ENCODE results near the gene DGKB. TPM values are rescaled to one million over a fixed set of nuclear protein-coding genes. Genes with fewer than 3 reads are reported as not detected.

The DGKB gene
- total RNA-seq, 1 donor from 2014 or later = 0.32 TPM

DNA sequence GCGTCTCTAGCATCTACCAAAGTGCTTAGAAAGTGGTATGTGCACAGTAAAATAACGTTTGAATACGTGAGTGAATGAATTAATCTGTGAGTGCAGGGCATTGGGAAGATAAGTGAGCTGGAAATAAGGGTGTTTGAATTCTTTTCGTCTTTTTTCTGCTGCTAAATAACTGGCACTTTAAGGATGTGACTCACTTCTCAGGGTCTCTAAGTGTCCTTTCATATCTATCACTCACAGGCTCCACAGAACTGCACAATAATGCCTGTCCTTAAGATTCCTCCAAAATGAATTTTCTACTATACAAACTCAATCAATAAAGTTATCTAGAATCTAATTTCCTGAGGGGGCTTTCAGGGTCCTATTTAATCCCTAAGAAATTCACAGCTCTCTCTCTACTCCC, 3.2 kb upstream of the DGKB start:
- no peaks in the 10 kb centered on the region for H3K9me3 Mint-ChIP-seq (ENCODE audit: unreplicated experiment)

DNA sequence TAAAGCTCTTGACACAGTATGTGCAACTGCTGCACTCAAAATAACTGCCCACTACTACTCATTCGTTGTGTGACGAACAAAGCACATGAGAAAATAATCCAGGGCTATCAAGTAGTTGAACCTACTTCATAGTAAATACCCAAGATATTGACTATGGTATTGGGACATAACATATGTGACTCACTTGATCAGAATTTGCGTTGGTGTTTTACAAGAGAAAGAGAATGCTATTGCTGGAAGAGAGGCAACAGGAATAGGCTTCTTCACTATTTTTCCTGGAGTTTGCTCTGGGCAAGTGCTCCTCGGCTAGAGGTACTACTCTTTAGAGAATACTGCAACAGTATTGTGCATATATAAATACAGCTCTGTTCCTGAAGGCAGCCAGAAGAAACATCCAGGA, 2.5 kb downstream of the DGKB start:
- no peak for DNase-seq (ENCODE audit: extremely low spot score, unreplicated experiment)
- no peaks in the 10 kb centered on the region for H3K4me1 Mint-ChIP-seq (ENCODE audit: unreplicated experiment)

More for the DNA sequence above, 3.2 kb upstream of the DGKB start:
- H3K4me3 Mint-ChIP-seq (ENCODE audit: unreplicated experiment) = no peak overlapping the region
- no peak overlapping the region for H3K27ac Mint-ChIP-seq (ENCODE audit: unreplicated experiment)
- H3K27me3 Mint-ChIP-seq (ENCODE audit: unreplicated experiment) = no peaks in the 10 kb centered on the region
- H3K4me1 Mint-ChIP-seq (ENCODE audit: unreplicated experiment) = no peaks in the 10 kb centered on the region
- TF ChIP-seq, protein P1, sequence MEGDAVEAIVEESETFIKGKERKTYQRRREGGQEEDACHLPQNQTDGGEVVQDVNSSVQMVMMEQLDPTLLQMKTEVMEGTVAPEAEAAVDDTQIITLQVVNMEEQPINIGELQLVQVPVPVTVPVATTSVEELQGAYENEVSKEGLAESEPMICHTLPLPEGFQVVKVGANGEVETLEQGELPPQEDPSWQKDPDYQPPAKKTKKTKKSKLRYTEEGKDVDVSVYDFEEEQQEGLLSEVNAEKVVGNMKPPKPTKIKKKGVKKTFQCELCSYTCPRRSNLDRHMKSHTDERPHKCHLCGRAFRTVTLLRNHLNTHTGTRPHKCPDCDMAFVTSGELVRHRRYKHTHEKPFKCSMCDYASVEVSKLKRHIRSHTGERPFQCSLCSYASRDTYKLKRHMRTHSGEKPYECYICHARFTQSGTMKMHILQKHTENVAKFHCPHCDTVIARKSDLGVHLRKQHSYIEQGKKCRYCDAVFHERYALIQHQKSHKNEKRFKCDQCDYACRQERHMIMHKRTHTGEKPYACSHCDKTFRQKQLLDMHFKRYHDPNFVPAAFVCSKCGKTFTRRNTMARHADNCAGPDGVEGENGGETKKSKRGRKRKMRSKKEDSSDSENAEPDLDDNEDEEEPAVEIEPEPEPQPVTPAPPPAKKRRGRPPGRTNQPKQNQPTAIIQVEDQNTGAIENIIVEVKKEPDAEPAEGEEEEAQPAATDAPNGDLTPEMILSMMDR (IDR thresholded peaks at IDR 0.05) = no peak
- no peak for DNase-seq (ENCODE audit: extremely low spot score, unreplicated experiment)
- H3K36me3 Mint-ChIP-seq (ENCODE audit: unreplicated experiment) = no peaks in the 10 kb centered on the region

DNA sequence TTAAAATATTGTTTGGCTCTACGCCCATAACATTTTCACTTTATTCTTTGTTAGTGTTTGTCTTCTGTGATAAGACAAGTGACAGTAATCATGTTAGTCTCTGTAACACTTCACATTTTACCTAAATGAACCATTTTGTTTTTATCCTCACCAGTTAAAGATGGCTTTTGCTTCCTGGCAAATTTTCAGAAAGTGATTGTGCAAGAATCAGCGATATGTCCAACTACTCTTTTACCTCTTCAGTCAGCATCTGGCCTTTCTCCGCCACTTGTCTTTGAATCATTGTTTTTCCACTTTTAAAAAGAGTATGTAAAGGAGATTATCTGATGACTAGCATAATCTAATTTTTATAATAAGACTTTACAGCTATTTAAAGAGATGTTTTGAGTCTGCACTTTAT, 3.5 kb downstream of the DGKB start:
- no peak overlapping the region for H3K27ac Mint-ChIP-seq (ENCODE audit: unreplicated experiment)
- DNase-seq (ENCODE audit: extremely low spot score, unreplicated experiment) = no peak
- no peaks in the 10 kb centered on the region for H3K9me3 Mint-ChIP-seq (ENCODE audit: unreplicated experiment)

More for the DNA sequence above, 2.5 kb downstream of the DGKB start:
- H3K36me3 Mint-ChIP-seq (ENCODE audit: unreplicated experiment) = no peaks in the 10 kb centered on the region
- no peak overlapping the region for H3K27ac Mint-ChIP-seq (ENCODE audit: unreplicated experiment)
- H3K27me3 Mint-ChIP-seq (ENCODE audit: unreplicated experiment) = no peaks in the 10 kb centered on the region
- TF ChIP-seq, protein P1 (IDR thresholded peaks at IDR 0.05) = no peak
- H3K9me3 Mint-ChIP-seq (ENCODE audit: unreplicated experiment) = no peaks in the 10 kb centered on the region
- no peak overlapping the region for H3K4me3 Mint-ChIP-seq (ENCODE audit: unreplicated experiment)

DNA sequence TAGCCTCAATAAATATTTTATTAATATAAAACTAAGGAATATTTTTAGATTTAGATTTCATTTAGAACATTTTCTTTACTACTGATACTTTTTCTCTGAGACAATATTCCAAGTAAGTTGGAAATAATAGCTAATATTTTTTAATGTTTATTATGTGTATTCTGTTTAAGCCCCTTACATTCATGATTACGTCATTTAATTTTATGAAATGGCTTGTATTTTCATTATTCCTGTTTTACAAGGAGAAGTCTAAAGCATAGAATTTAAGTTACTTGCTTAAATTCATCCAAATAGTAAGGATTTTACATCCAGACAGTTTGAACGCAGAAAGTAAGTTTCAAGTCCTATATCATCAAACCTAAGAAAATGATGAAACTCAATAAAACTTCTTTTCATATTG, 6.1 kb downstream of the DGKB start:
- H3K9me3 Mint-ChIP-seq (ENCODE audit: unreplicated experiment) = no peaks in the 10 kb centered on the region
- H3K4me3 Mint-ChIP-seq (ENCODE audit: unreplicated experiment) = no peak overlapping the region
- no peak overlapping the region for H3K27ac Mint-ChIP-seq (ENCODE audit: unreplicated experiment)
- TF ChIP-seq, protein P1 (IDR thresholded peaks at IDR 0.05) = no peak
- no peaks in the 10 kb centered on the region for H3K36me3 Mint-ChIP-seq (ENCODE audit: unreplicated experiment)
- no peaks in the 10 kb centered on the region for H3K27me3 Mint-ChIP-seq (ENCODE audit: unreplicated experiment)
- no peak for DNase-seq (ENCODE audit: extremely low spot score, unreplicated experiment)
- no peaks in the 10 kb centered on the region for H3K4me1 Mint-ChIP-seq (ENCODE audit: unreplicated experiment)

More for the DNA sequence above, 3.5 kb downstream of the DGKB start:
- no peaks in the 10 kb centered on the region for H3K4me1 Mint-ChIP-seq (ENCODE audit: unreplicated experiment)
- H3K27me3 Mint-ChIP-seq (ENCODE audit: unreplicated experiment) = no peaks in the 10 kb centered on the region
- TF ChIP-seq, protein P1 (IDR thresholded peaks at IDR 0.05) = no peak
- H3K36me3 Mint-ChIP-seq (ENCODE audit: unreplicated experiment) = no peaks in the 10 kb centered on the region
- no peak overlapping the region for H3K4me3 Mint-ChIP-seq (ENCODE audit: unreplicated experiment)

DNA sequence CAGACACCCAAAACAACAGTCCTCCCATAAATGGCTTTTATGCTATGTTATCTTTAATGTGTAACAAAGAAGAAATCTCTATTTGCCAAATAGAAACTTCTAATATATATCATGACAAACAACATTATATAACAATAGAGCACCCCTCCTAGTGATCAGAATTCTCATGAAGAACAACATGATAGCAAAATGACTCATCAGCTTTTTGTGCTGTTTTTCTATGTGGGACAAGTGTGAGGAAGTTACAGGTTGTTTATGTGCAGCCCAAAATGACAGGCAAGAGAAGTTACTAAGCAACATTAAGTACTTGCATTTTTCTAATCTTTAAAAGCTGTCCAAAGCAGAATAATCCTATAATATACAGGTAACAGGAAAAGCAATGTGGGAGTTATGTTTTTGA, 7.7 kb downstream of the DGKB start:
- Mint-ChIP-seq H3K4me3 (ENCODE audit: unreplicated experiment) (no peak overlapping the region), H3K36me3 (ENCODE audit: unreplicated experiment) (no peaks in the 10 kb centered on the region), H3K4me1 (ENCODE audit: unreplicated experiment) (no peaks in the 10 kb centered on the region), H3K27me3 (ENCODE audit: unreplicated experiment) (no peaks in the 10 kb centered on the region), H3K27ac (ENCODE audit: unreplicated experiment) (no peak overlapping the region), H3K9me3 (ENCODE audit: unreplicated experiment) (no peaks in the 10 kb centered on the region)
- TF ChIP-seq, protein P1 (IDR thresholded peaks at IDR 0.05) = no peak
- no peak for DNase-seq (ENCODE audit: extremely low spot score, unreplicated experiment)

Data from osteocyte (in vitro differentiated cells).